22Rv1 (cell line): ENCODE measurements around the gene MRM1.

Experiments used
- ZFX ChIP-seq: fragments of 450-650 bp; IDR thresholded peaks from 2 replicates; pipeline ENCODE4 v1.6.1; 2017; ENCODE audit warnings: antibody characterized with exemption, borderline replicate concordance
- TF ChIP-seq, protein P1 (sequence below): fragments of 450-650 bp; IDR thresholded peaks from 2 replicates; pipeline ENCODE4 v1.5.1; 2017; ENCODE audit warnings: mild to moderate bottlenecking

DNA sequence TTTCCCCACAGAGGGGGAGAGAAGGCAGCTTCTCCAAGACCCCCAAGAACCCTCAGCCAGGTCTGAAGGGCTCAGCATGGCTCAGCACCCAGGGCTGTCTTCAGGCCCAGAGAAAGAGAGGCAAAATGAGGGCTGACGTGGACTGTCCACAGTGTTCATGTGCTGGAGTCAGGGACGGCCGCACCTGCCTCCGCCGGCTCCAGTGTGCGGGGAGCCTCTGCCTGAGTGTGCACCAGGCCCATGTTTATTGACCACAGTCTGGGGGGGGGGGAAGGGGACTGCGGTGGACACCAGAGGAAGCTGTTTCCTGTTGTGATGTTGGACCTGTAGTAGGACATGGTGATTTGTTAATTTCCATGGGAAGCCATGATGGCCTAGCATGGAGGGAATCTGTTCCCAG is 6.9 kb downstream of the MRM1 start:
- TF ChIP-seq, protein P1, sequence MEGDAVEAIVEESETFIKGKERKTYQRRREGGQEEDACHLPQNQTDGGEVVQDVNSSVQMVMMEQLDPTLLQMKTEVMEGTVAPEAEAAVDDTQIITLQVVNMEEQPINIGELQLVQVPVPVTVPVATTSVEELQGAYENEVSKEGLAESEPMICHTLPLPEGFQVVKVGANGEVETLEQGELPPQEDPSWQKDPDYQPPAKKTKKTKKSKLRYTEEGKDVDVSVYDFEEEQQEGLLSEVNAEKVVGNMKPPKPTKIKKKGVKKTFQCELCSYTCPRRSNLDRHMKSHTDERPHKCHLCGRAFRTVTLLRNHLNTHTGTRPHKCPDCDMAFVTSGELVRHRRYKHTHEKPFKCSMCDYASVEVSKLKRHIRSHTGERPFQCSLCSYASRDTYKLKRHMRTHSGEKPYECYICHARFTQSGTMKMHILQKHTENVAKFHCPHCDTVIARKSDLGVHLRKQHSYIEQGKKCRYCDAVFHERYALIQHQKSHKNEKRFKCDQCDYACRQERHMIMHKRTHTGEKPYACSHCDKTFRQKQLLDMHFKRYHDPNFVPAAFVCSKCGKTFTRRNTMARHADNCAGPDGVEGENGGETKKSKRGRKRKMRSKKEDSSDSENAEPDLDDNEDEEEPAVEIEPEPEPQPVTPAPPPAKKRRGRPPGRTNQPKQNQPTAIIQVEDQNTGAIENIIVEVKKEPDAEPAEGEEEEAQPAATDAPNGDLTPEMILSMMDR, result no peak
- no peak for TF ChIP-seq ZFX
